ENCODE measurements around the gene PAX7. TPM values are rescaled to one million over a fixed set of nuclear protein-coding genes. Genes with fewer than 3 reads are reported as not detected.
"Not testable (repeated sequence)": the region's sequence is repeated elsewhere in the genome, so short reads cannot be mapped to it uniquely, and the experiment has no call there.

Gene PAX7
- not detected for total RNA-seq
- long read RNA-seq, result 0 reads

DNA sequence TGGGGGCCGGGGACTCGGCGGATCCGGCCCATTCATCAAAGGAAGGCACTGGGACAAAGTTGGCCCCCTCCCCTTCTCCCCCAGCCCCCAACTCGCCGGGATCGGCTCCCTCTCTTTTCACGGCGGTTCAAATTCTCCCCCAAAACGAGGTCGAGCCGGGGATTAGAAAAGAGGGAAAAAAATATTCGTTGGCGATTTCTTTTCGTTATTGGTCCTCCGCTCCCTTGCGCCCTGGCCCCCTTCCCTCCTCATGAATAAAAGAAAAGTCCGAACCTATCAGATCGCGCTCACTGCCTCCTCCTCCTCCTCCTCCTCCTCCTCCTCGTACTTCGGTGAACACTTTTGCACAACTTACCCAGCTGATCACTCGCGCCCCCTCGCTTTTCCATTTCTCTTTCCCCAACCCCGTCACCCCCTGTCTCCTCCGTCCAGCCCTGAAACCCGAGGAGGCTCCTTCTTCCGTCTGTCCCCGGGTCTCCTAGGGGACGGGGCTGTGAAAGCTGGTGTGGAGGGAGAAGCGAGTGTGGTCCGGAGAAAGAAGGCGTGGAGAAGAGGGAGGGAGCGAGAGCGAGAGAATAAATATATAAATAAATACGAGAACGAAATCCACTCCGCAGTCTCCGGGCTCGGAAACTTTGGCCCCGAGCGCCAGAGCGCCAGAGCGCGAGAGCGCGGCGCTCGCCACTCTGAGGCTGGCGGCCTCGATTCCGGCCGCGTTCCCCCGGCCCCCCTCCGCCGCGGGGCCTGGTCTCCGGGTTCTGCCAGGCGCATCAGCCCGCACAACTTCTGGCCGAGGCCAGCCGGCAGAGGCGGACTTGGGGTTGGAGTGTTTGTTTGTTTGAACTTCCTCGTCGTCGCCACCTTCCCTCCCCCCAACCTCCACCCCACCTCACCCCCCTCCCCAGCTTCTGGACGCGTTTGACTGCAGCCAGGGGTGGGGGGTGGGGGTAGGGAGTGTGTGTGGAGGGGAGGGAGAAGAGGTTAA lies at the start of gene PAX7:
Gene PAX7, plus strand, starts transcription at position 336 of the 985 bp plus-strand sequence. CDS start 758 bp downstream, outside the sequence.
- WGBS (ENCODE audit: insufficient coverage, low coverage, low lambda C conversion rate, missing lambda C conversion rate), result 4% methylated on average over 30 of the region's 70 CpGs
- no peak within 1 kb of the TSS for H3K4me3 ChIP-seq
- peaks cover 9 to 18% of the 10 kb centered on the region in 2 donors for H3K27me3 ChIP-seq
- H3K9me3 ChIP-seq, result no peaks in the 10 kb centered on the region
- no peak within 1 kb of the TSS for H3K27ac ChIP-seq
- H3K36me3 ChIP-seq, result no peaks in the 10 kb centered on the region
- TF ChIP-seq, protein P1, sequence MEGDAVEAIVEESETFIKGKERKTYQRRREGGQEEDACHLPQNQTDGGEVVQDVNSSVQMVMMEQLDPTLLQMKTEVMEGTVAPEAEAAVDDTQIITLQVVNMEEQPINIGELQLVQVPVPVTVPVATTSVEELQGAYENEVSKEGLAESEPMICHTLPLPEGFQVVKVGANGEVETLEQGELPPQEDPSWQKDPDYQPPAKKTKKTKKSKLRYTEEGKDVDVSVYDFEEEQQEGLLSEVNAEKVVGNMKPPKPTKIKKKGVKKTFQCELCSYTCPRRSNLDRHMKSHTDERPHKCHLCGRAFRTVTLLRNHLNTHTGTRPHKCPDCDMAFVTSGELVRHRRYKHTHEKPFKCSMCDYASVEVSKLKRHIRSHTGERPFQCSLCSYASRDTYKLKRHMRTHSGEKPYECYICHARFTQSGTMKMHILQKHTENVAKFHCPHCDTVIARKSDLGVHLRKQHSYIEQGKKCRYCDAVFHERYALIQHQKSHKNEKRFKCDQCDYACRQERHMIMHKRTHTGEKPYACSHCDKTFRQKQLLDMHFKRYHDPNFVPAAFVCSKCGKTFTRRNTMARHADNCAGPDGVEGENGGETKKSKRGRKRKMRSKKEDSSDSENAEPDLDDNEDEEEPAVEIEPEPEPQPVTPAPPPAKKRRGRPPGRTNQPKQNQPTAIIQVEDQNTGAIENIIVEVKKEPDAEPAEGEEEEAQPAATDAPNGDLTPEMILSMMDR (IDR thresholded peaks at IDR 0.05), result no peak
- TF ChIP-seq POLR2A (IDR thresholded peaks at IDR 0.05), result no peak
- ATAC-seq (no peak), DNase-seq (no peak)
- H3K4me1 ChIP-seq, result no peaks in the 10 kb centered on the region
- intact Hi-C loops (cut with DNase I), result no loop called here

DNA sequence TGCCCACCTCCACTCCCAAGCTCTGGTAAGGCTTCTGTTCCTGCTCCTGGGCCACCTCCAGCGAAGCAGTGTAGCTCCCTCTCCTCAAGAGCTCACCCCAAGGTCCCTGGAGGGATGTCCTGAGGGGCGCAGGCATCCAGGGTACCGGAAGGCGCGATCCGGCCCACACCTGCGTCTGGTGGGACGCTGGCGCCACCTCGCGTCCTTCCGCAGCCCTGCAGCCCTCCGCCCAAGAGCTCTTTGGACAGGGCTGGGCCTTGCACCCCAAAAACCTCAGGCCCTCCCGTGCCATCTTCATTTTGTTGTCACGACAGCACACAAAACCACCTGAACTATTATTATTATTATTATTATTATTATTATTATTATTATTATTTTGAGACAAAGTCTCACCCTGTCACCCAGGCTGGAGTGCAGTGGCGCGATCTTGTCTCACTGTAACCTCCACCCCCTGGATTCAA lies 49.2 kb upstream of the PAX7 start:
- intact Hi-C loops (cut with DNase I), result no loop called here
- 31% methylated on average over 3 of the region's 17 CpGs for WGBS (ENCODE audit: insufficient coverage, low coverage, low lambda C conversion rate, missing lambda C conversion rate)
- Histone ChIP-seq H3K27ac (no peak overlapping the region), H3K36me3 (no peaks in the 10 kb centered on the region), H3K9me3 (no peaks in the 10 kb centered on the region), H3K27me3 (peaks cover 0 to 4% of the 10 kb centered on the region in 2 donors), H3K4me1 (no peaks in the 10 kb centered on the region), H3K4me3 (no peak overlapping the region)
- ATAC-seq (peak; percentile 59 to 71 (median 66)), DNase-seq (peak in 1 of 3 donors; percentile 33)
- TF ChIP-seq, protein P1 (IDR thresholded peaks at IDR 0.05), result peak; percentile 33 to 78 (median 58)
- no peak for TF ChIP-seq POLR2A (IDR thresholded peaks at IDR 0.05)

DNA sequence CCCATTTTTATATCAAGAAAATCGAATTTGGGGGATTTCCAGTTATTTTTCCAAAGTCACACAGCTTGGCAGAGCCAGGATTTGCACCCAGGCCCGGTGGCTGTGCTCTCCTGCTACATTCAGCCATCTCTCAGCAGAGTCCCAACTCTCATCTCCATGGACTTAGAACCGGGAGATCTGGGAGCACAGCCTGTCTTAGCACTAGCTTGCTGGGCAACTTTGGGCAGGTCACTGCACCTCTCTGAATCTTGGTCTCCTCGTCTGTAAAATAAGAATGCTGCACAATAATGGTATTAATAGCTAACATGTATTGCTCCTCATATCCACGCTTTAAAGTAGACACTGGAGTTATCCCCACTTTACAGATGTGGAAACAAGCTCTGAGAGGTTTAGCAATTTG lies 47.8 kb upstream of the PAX7 start:
- Histone ChIP-seq H3K36me3 (no peaks in the 10 kb centered on the region), H3K27me3 (peaks cover 0 to 4% of the 10 kb centered on the region in 2 donors), H3K9me3 (no peaks in the 10 kb centered on the region), H3K27ac (no peak overlapping the region), H3K4me3 (no peak overlapping the region), H3K4me1 (no peaks in the 10 kb centered on the region)
- DNase-seq (no peak), ATAC-seq (no peak)
- no peak for TF ChIP-seq POLR2A (IDR thresholded peaks at IDR 0.05)
- TF ChIP-seq, protein P1 (IDR thresholded peaks at IDR 0.05), result no peak
- intact Hi-C loops (cut with DNase I), result no loop called here
- WGBS (ENCODE audit: insufficient coverage, low coverage, low lambda C conversion rate, missing lambda C conversion rate), result 29% methylated on average over 5 of the region's 5 CpGs

DNA sequence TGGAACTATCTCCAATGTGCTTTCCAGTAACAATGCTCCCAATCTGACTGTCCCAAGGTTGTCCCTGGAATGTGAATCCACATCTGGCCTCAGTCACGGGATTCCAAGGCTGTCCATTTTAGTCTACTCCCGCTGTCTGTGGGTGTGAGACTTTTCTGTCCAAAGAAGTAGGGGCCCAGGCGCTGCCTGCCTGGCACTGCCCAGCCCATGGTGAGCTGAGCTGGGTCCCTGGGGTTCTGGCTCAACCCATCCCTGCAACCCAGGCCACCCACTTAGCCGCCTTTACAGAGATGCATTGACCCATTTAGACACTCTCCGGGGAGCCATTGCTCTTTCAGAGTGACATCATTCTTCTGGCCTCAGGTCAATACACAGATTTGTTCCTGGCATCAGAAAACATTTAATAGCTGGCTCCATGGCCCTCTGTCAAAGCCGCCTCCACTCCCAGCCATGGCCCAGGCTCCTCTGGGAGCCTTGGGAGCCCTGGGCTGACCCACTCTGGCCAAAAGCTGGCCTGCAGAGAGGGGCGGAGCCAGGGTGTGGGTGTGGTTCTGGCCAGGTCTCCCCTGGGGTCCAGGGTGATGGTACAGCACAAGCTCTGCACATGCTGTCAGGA lies 47.2 kb upstream of the PAX7 start:
- no peak overlapping the region for H3K27ac ChIP-seq
- H3K27me3 ChIP-seq, result peaks cover 0 to 4% of the 10 kb centered on the region in 2 donors
- no peaks in the 10 kb centered on the region for H3K36me3 ChIP-seq
- no peak for DNase-seq
- intact Hi-C loops (cut with DNase I), result no loop called here
- H3K4me1 ChIP-seq, result no peaks in the 10 kb centered on the region
- TF ChIP-seq POLR2A (IDR thresholded peaks at IDR 0.05), result no peak
- TF ChIP-seq, protein P1 (IDR thresholded peaks at IDR 0.05), result no peak
- H3K9me3 ChIP-seq, result no peaks in the 10 kb centered on the region
- no peak overlapping the region for H3K4me3 ChIP-seq
- ATAC-seq, result no peak
- 27% methylated on average over 2 of the region's 7 CpGs for WGBS (ENCODE audit: insufficient coverage, low coverage, low lambda C conversion rate, missing lambda C conversion rate)

DNA sequence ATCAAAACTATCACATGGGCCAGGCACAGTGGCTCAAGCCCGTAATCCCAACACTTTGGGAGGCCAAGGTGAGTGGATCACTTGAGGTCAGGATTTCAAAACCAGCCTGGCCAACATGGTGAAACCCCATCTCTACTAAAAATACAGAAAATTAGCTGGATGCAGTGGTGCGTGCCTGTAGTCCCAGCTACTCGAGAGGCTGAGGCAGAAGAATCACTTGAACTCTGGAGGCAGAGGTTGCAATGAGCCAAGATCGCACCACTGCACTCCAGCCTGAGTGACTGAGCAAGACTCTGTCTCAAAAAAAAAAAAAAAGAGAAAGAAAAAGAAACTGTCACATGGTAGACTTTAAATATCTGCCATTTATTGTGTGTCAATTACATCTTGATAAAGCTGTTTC lies 44.6 kb upstream of the PAX7 start:
- H3K36me3 ChIP-seq; ATAC-seq; intact Hi-C loops (cut with DNase I); H3K4me3 ChIP-seq; H3K27me3 ChIP-seq; DNase-seq; H3K4me1 ChIP-seq; H3K9me3 ChIP-seq; H3K27ac ChIP-seq: not testable (repeated sequence)
- 59% methylated on average over 3 of the region's 4 CpGs for WGBS (ENCODE audit: insufficient coverage, low coverage, low lambda C conversion rate, missing lambda C conversion rate)
